GM12873 (cell line): ENCODE data around the gene ENPP4.

Experiments
- CTCF ChIP-seq: IDR thresholded peaks from 2 replicates; pipeline ENCODE4 v1.5.1; 2012; ENCODE audit warnings: low read depth, mild to moderate bottlenecking, moderate library complexity, low read length, control low read depth; ENCODE audit not compliant: insufficient read depth; ENCODE audit errors: missing control alignments

The ENPP4 gene

GRCh38 chr6:46190889-46191288 lies 61.1 kb downstream of the ENPP4 start:
- TF ChIP-seq CTCF = no peak

- TF ChIP-seq CTCF = no peak
These were observed 62.2 kb downstream of the ENPP4 start for GRCh38 chr6:46191961-46192360.
